UCSD-AML1 (cell line): ENCODE data around the gene DLG4.
"Not testable (repeated sequence)": the region's sequence is repeated elsewhere in the genome, so short reads cannot be mapped to it uniquely, and the experiment has no call there.

Experiments
- DNase-seq: peaks from one replicate; lab custom pipeline; 2025; ENCODE audit not compliant: unreplicated experiment; lab: John Stamatoyannopoulos, UW

Gene DLG4

GRCh38 chr17:7249830-7250229 is 30.2 kb upstream of the DLG4 start:
- no peak for DNase-seq

GRCh38 chr17:7249214-7249613 is 29.6 kb upstream of the DLG4 start:
- DNase-seq = no peak

- DNase-seq = no peak
Measured at GRCh38 chr17:7248796-7249195, 29.2 kb upstream of the DLG4 start.

- DNase-seq = no peak
Measured at GRCh38 chr17:7246779-7247178, 27.1 kb upstream of the DLG4 start.

- not testable (repeated sequence) for DNase-seq
Measured at GRCh38 chr17:7243838-7244237, 24.2 kb upstream of the DLG4 start.

- DNase-seq = no peak
Measured at GRCh38 chr17:7243453-7243729, 23.8 kb upstream of the DLG4 start.

- DNase-seq = peak; percentile 93
Measured at GRCh38 chr17:7242717-7243452, 23.2 kb upstream of the DLG4 start.

GRCh38 chr17:7241783-7242716 is 22.4 kb upstream of the DLG4 start, which contains the start of gene GABARAP:
GABARAP (minus strand) TSS chr17:7242449; CDS start chr17:7242330, 119 bp downstream.
- peak; percentile 93 for DNase-seq

GRCh38 chr17:7241090-7241733 is 21.6 kb upstream of the DLG4 start:
- no peak for DNase-seq

- DNase-seq = no peak
Measured at GRCh38 chr17:7240375-7240774, 20.7 kb upstream of the DLG4 start.

- peak; percentile 100 for DNase-seq
Measured at GRCh38 chr17:7239091-7240027, 19.7 kb upstream of the DLG4 start, which contains the start of gene PHF23. PHF23 (minus strand) TSS chr17:7239457; CDS start chr17:7239279, 178 bp downstream.

GRCh38 chr17:7238420-7239090 is 18.9 kb upstream of the DLG4 start:
- no peak for DNase-seq

- peak; percentile 86 for DNase-seq
Measured at GRCh38 chr17:7237761-7238419, 18.3 kb upstream of the DLG4 start.

- no peak for DNase-seq
Measured at GRCh38 chr17:7237266-7237760, 17.7 kb upstream of the DLG4 start.

- DNase-seq = no peak
Measured at GRCh38 chr17:7236808-7237207, 17.2 kb upstream of the DLG4 start.

- DNase-seq = no peak
Measured at GRCh38 chr17:7235693-7236665, 16.3 kb upstream of the DLG4 start.

- DNase-seq = peak; percentile 90
Measured at GRCh38 chr17:7234083-7234951, 14.7 kb upstream of the DLG4 start, which contains the start of gene DVL2. DVL2 (minus strand) TSS chr17:7234517; CDS start chr17:7234262, 255 bp downstream.
